Keratinocyte (primary cell): Measurements from ENCODE around the gene BMP7. TPM values are rescaled to one million over a fixed set of nuclear protein-coding genes. Genes with fewer than 3 reads are reported as not detected.
A peak's percentile ranks its signal among the peaks of the same experiment; 100 is the strongest.

ENCODE experiments used
- DNase-seq: peaks from one replicate; pipeline ENCODE4 v3.0.0-alpha.2; 2011; ENCODE audit warnings: low read depth, missing footprints, low spot score
- FAIRE-seq: peaks from 2 replicates; lab custom pipeline; 2011; peaks lifted over from hg19 to GRCh38; lab: Jason Lieb, UNC
- H2AFZ ChIP-seq: 2 replicates; pipeline ENCODE4 v1.6.0; 2012; ENCODE audit warnings: low read length, control low read depth, inconsistent platforms; ENCODE audit not compliant: control insufficient read depth
- H3K27ac ChIP-seq: 2 replicates; pipeline ENCODE4 v1.5.1; 2011; ENCODE audit warnings: low read length; ENCODE audit not compliant: control insufficient read depth, insufficient read depth
- H3K27me3 ChIP-seq: 3 replicates; pipeline ENCODE4 v1.6.0; 2011; ENCODE audit warnings: low read length; ENCODE audit not compliant: control insufficient read depth, insufficient read depth; ENCODE audit errors: extremely low read depth
- H3K36me3 ChIP-seq, 2 experiments: 2 replicates in 1 of 2; 3 replicates in 1 of 2; pipeline ENCODE4 v1.5.1; 2011; ENCODE audit warnings: low read length in 2 of 2, mild to moderate bottlenecking in 1 of 2; ENCODE audit not compliant: control insufficient read depth in 2 of 2, insufficient read depth in 2 of 2; ENCODE audit errors: extremely low read depth in 1 of 2
- H3K4me1 ChIP-seq: 3 replicates; pipeline ENCODE4 v1.5.1; 2011; ENCODE audit warnings: low read length; ENCODE audit not compliant: control insufficient read depth, insufficient read depth; ENCODE audit errors: extremely low read depth
- H3K4me2 ChIP-seq: 3 replicates; pipeline ENCODE4 v1.6.0; 2011; ENCODE audit warnings: low read depth, low read length; ENCODE audit not compliant: control insufficient read depth, insufficient read depth; ENCODE audit errors: extremely low read depth
- H3K4me3 ChIP-seq, 3 experiments: fragments of 200-600 bp in 1 of 3; sonication (generic) in 1 of 3; 2 replicates in 2 of 3; 3 replicates in 1 of 3; pipeline ENCODE4 v1.5.1; 2011 to 2016; ENCODE audit warnings: low read length in 3 of 3, mild to moderate bottlenecking in 3 of 3, control low read depth in 2 of 3, inconsistent platforms in 1 of 3, low read depth in 1 of 3, mixed read lengths in 1 of 3, mixed run types in 1 of 3, moderate library complexity in 1 of 3; ENCODE audit not compliant: control insufficient read depth in 2 of 3, insufficient read depth in 2 of 3; ENCODE audit errors: extremely low read depth in 1 of 3
- H3K79me2 ChIP-seq: 2 replicates; pipeline ENCODE4 v1.6.0; 2012; ENCODE audit warnings: low read length; ENCODE audit not compliant: control insufficient read depth, insufficient read depth
- H3K9ac ChIP-seq: 3 replicates; pipeline ENCODE4 v1.6.0; 2011; ENCODE audit warnings: low read length; ENCODE audit not compliant: control insufficient read depth, insufficient read depth; ENCODE audit errors: extremely low read depth
- H3K9me1 ChIP-seq: 3 replicates; pipeline ENCODE4 v1.6.0; 2011; ENCODE audit warnings: low read length; ENCODE audit not compliant: control insufficient read depth, insufficient read depth; ENCODE audit errors: extremely low read depth
- H3K9me3 ChIP-seq: 2 replicates; pipeline ENCODE4 v1.5.1; 2012; ENCODE audit warnings: low read depth, low read length; ENCODE audit not compliant: control insufficient read depth
- H4K20me1 ChIP-seq: 3 replicates; pipeline ENCODE4 v1.6.0; 2011; ENCODE audit warnings: low read length; ENCODE audit not compliant: control insufficient read depth, insufficient read depth; ENCODE audit errors: extremely low read depth
- CTCF ChIP-seq, 3 experiments: IDR thresholded peaks in 1 of 3; conservative IDR thresholded peaks in 1 of 3; optimal IDR thresholded peaks in 1 of 3; 2 replicates in 2 of 3; 3 replicates in 1 of 3; pipeline versions ENCODE3 to v1.5.1; 2011; ENCODE audit warnings: low read length in 3 of 3, mild to moderate bottlenecking in 3 of 3, moderate library complexity in 2 of 3, control low read depth in 1 of 3, inconsistent platforms in 1 of 3; ENCODE audit not compliant: insufficient read depth in 2 of 3; ENCODE audit errors: extremely low read depth in 1 of 3
- EZH2 ChIP-seq: IDR thresholded peaks from one replicate; pipeline ENCODE4 v1.6.1; 2012; ENCODE audit warnings: inconsistent platforms, mild to moderate bottlenecking, low read length, moderate library complexity
- dilution Hi-C: fragments of 300-500 bp; cut with MboI; formaldehyde crosslinking; loops from one replicate; pipeline ENCODE4 v1.7.0; 2020; ENCODE audit warnings: low sequenced_read_pairs; ENCODE audit not compliant: extremely low pct_ligation_motif_present
- polyA plus RNA-seq, 5 experiments: library from polyadenylated mRNA; depleted of rRNA in 3 of 5; stranded (reverse) in 3 of 5; stranded (forward) in 1 of 5; unstranded in 1 of 5; fragments of >200 nt; gene quantifications; 1 replicate in 1 of 5; 2 replicates in 3 of 5; 3 replicates in 1 of 5; pipeline versions ENCODE4 v1.2.1 to v1.2.3, GENCODE V29; 2011 to 2012; ENCODE audit warnings: missing spikeins in 2 of 5, low read depth in 1 of 5, low replicate concordance in 1 of 5

The BMP7 gene
- polyA plus RNA-seq, 1 donor (not counting 4 experiments of a cell fraction or from before 2014, with no cell fraction given), result 0.29 TPM

GRCh38 chr20:57310821-57311514, 44.5 kb upstream of the BMP7 start:
- H3K79me2 ChIP-seq, result no peaks in the 10 kb centered on the region
- DNase-seq, result no peak
- TF ChIP-seq EZH2 (no peak), CTCF (optimal IDR thresholded peaks at IDR 0.05 in 1 of 3, IDR thresholded peaks at IDR 0.05 in 1 of 3, conservative IDR thresholded peaks at IDR 0.05 in 1 of 3; ENCODE audit: extremely low read depth in 1 of 3, insufficient read depth in 2 of 3, low read length in 3 of 3) (peak in 1 of 3 experiments; percentile 14)
- no peak for FAIRE-seq
- H3K36me3 ChIP-seq, result no peaks in the 10 kb centered on the region
- no peak overlapping the region for H3K4me2 ChIP-seq
- dilution Hi-C loops, result no loop called here
- no peaks in the 10 kb centered on the region for H3K9me1 ChIP-seq
- no peaks in the 10 kb centered on the region for H3K9me3 ChIP-seq
- no peak overlapping the region for H2AFZ ChIP-seq
- H4K20me1 ChIP-seq, result no peaks in the 10 kb centered on the region
- no peak overlapping the region for H3K27ac ChIP-seq
- no peaks in the 10 kb centered on the region for H3K4me1 ChIP-seq
- H3K9ac ChIP-seq, result no peak overlapping the region
- no peak overlapping the region for H3K4me3 ChIP-seq
- H3K27me3 ChIP-seq, result peaks cover 54% of the 10 kb centered on the region

- dilution Hi-C loops, result no loop called here
- Histone ChIP-seq H3K4me1 (no peaks in the 10 kb centered on the region), H4K20me1 (no peaks in the 10 kb centered on the region), H2AFZ (no peak overlapping the region), H3K27me3 (peaks cover 51% of the 10 kb centered on the region), H3K79me2 (no peaks in the 10 kb centered on the region), H3K4me3 (no peak overlapping the region), H3K9me1 (no peaks in the 10 kb centered on the region), H3K27ac (no peak overlapping the region), H3K36me3 (no peaks in the 10 kb centered on the region), H3K4me2 (no peak overlapping the region), H3K9ac (no peak overlapping the region), H3K9me3 (no peaks in the 10 kb centered on the region)
- DNase-seq (no peak), FAIRE-seq (no peak)
- TF ChIP-seq EZH2 (no peak), CTCF (optimal IDR thresholded peaks at IDR 0.05 in 1 of 3, IDR thresholded peaks at IDR 0.05 in 1 of 3, conservative IDR thresholded peaks at IDR 0.05 in 1 of 3; ENCODE audit: extremely low read depth in 1 of 3, insufficient read depth in 2 of 3, low read length in 3 of 3) (no peak)
Measured at GRCh38 chr20:57309544-57310115, 43.2 kb upstream of the BMP7 start.
